ENCODE measurements around the gene RBM10. TPM values are rescaled to one million over a fixed set of nuclear protein-coding genes. Genes with fewer than 3 reads are reported as not detected.

RBM10 gene
- total and polyA plus RNA-seq, 2 of the 13 experiments (the other 11 are each of a cell fraction or from before 2014, with no cell fraction given), result 15.9 to 43.1 TPM

- Histone ChIP-seq H3K27me3 (ENCODE audit: control insufficient read depth in 1 of 2, insufficient read depth in 2 of 2, low read length in 2 of 2) (no peaks in the 10 kb centered on the region), H3K4me3 (replicated peaks in 1 of 3; ENCODE audit: insufficient read depth in 1 of 3, low read depth in 2 of 3, low read length in 3 of 3) (no peak overlapping the region), H3K79me2 (ENCODE audit: insufficient read depth, low read length) (peaks cover 5% of the 10 kb centered on the region), H3K4me2 (ENCODE audit: low read depth, low read length) (no peak overlapping the region), H2AFZ (ENCODE audit: low read length) (no peak overlapping the region), H3K27ac (ENCODE audit: extremely low read length, insufficient read depth, low read length) (no peak overlapping the region), H3K36me3 (replicated peaks in 1 of 2; ENCODE audit: control insufficient read depth in 1 of 2, insufficient read depth in 2 of 2, low read length in 2 of 2) (peaks cover 12 to 34% of the 10 kb centered on the region in 2 experiments), H4K20me1 (ENCODE audit: insufficient read depth, low read length) (no peaks in the 10 kb centered on the region), H3K9me3 (ENCODE audit: low read length) (no peaks in the 10 kb centered on the region), H3K4me1 (ENCODE audit: insufficient read depth, low read length) (no peaks in the 10 kb centered on the region), H3K9ac (ENCODE audit: insufficient read depth, low read depth, low read length) (no peak overlapping the region)
- no TSS peak for BruUV-seq (replicated peaks)
- no peak for DNase-seq (ENCODE audit: low spot score)
- TF ChIP-seq ZSCAN12 (CRISPR knock-in tag; IDR thresholded peaks at IDR 0.05), result no peak
- TF ChIP-seq ZSCAN21 (CRISPR knock-in tag; IDR thresholded peaks at IDR 0.05; ENCODE audit: borderline replicate concordance), result no peak
- no peak for TF ChIP-seq KLF15 (CRISPR knock-in tag; IDR thresholded peaks at IDR 0.05; ENCODE audit: borderline replicate concordance)
- no peak for TF ChIP-seq ZC3H4 (CRISPR knock-in tag; IDR thresholded peaks at IDR 0.05; ENCODE audit: borderline replicate concordance)
- no peak for TF ChIP-seq ZNF879 (CRISPR knock-in tag; IDR thresholded peaks at IDR 0.05)
- TF ChIP-seq PLSCR1 (CRISPR knock-in tag; IDR thresholded peaks at IDR 0.05; ENCODE audit: borderline replicate concordance), result no peak
- TF ChIP-seq FOXK1 (CRISPR knock-in tag; IDR thresholded peaks at IDR 0.05; ENCODE audit: borderline replicate concordance, low read depth), result no peak
- TF ChIP-seq AKAP8 (CRISPR knock-in tag; IDR thresholded peaks at IDR 0.05), result no peak
- no peak for TF ChIP-seq KLF16 (CRISPR knock-in tag; IDR thresholded peaks at IDR 0.05)
- TF ChIP-seq THAP11 (CRISPR knock-in tag; IDR thresholded peaks at IDR 0.05), result no peak
- TF ChIP-seq ZMYM2 (CRISPR knock-in tag; IDR thresholded peaks at IDR 0.05), result no peak
- no peak for TF ChIP-seq ZSCAN5A (CRISPR knock-in tag; IDR thresholded peaks at IDR 0.05; ENCODE audit: borderline replicate concordance)
- TF ChIP-seq ZNF782 (CRISPR knock-in tag; IDR thresholded peaks at IDR 0.05; ENCODE audit: borderline replicate concordance), result no peak
- TF ChIP-seq THAP9 (CRISPR knock-in tag; IDR thresholded peaks at IDR 0.05; ENCODE audit: borderline replicate concordance), result no peak
- no peak for TF ChIP-seq SMARCE1 (IDR thresholded peaks at IDR 0.05; ENCODE audit: borderline replicate concordance)
- no peak for TF ChIP-seq NFIC (IDR thresholded peaks at IDR 0.05; ENCODE audit: low read length)
- no peak for TF ChIP-seq ZBTB25 (CRISPR knock-in tag; IDR thresholded peaks at IDR 0.05)
- TF ChIP-seq ZNF550 (CRISPR knock-in tag; IDR thresholded peaks at IDR 0.05; ENCODE audit: borderline replicate concordance), result no peak
- no peak for TF ChIP-seq RARG (CRISPR knock-in tag; IDR thresholded peaks at IDR 0.05; ENCODE audit: low read depth)
- in situ Hi-C loops (cut with HindIII; ENCODE audit: extremely low pct_ligation_motif_present, low pct_unique_long_range_greater_than_20kb), result no loop called here
- FAIRE-seq, result no peak
- ChIA-PET POLR2A (no interaction called here), CTCF (ENCODE audit: low intra/inter-chr PET ratio, low total read pairs) (no interaction called here)
- intact Hi-C loops (cut with micrococcal nuclease; ENCODE audit: unreplicated experiment), result no loop called here
- no peak for ATAC-seq
- WGBS (ENCODE audit: low lambda C conversion rate), result 93% methylated on average over 6 of the region's 7 CpGs
Observed at GRCh38 chrX:47172549-47172948, 27.5 kb downstream of the RBM10 start.

Measured in HepG2 (cell line).